AG08396 (cell line): ENCODE results near the gene PRKAG3.
A peak's percentile ranks its signal among the peaks of the same experiment; 100 is the strongest.

ENCODE experiments used
- DNase-seq: peaks from one replicate; pipeline ENCODE4 v3.0.0; 2012; ENCODE audit warnings: low spot score, mixed read lengths

PRKAG3 gene

GRCh38 chr2:218839888-218840287, 8.3 kb upstream of the PRKAG3 start:
- DNase-seq = no peak

GRCh38 chr2:218839430-218839829, 7.8 kb upstream of the PRKAG3 start:
- DNase-seq = peak; percentile 80

DNA sequence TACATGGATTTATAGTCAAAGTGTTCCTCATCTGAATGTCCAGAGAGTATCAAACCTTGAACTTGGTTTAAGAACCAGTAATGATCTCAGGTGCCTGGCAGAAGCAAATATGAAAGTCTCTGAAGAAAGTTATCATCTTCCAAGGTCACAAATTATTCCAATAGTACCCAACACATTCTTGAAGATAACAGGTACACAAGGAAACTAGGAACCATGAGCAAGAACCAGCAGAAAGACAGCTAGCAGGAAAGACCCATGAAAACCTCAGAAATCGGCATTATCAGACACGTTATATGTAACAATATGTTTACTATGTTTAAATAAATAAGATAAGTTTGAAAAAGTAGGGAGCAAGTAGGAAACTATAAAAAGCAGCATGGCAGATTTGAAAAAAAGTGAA, 5.9 kb upstream of the PRKAG3 start:
- no peak for DNase-seq

GRCh38 chr2:218834685-218835084, 3.1 kb upstream of the PRKAG3 start:
- DNase-seq = no peak

GRCh38 chr2:218833023-218833609, 1.5 kb upstream of the PRKAG3 start:
- no peak for DNase-seq

DNA sequence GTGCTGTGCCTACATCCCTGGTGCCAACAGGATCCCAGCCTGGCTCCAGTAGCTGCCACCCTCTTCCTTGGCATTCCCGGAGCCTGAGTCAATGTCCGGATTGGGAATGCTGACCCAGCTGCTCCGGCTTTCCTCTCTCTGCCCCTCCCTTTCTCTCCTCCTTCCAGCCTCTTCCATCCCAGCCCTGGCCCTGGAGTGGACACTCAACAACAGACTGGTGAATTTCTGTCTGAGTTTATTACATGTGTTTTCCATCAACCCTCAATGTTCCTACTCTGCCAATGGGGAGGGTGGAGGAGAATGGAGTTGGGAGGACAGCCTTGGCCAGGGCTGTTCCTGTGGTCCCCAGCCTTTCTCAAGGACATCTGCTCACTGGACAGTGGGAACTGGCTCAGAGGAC, 917 bp upstream of the PRKAG3 start:
- DNase-seq = peak; percentile 32

GRCh38 chr2:218832081-218832480, 478 bp upstream of the PRKAG3 start:
- no peak for DNase-seq

GRCh38 chr2:218830526-218831306, 887 bp downstream of the PRKAG3 start:
- DNase-seq = no peak

DNA sequence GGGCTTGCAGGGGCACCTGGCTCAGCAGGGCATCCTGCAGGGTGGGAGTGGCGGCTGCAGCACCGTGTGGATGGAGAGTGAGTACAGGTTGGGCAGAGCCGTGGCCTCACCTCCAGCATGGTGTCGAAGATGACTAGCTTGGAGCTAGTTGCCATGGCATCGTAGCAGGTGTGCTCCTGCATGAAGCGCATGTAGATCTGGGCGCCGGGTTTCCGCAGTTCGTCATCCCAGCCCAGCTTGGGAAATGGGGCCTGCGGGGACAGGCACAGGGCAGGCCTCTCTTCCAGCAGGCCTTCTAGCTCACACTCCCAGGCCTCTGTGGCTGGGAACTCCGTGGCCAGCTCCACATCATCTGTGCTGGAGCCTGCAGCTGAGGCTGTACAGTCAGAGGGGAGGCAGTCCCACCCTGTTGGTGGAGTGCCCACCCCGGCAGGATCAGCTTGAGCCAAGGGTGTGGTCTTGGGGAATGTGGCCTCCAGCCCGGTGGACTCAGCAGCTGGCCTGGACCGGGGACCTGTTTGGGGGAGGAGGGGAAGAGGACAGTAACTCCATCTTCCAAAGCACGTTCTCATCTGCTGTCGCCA, 1.6 kb downstream of the PRKAG3 start:
- no peak for DNase-seq

DNA sequence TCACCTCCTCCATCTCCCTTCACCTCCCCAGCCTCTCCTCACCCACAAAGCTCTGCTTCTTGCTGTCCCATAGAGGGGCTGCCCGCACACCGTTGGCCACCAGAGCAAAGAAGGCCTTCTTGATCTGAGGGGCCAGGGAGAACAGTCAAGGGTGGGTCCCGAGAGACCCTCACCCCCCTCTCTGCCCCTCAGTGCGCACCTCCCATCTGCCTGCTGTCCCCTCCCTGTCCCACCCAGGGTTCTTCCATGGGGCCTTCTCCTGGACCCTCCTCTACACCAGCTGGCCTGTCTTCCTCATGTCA, 3.2 kb downstream of the PRKAG3 start:
- no peak for DNase-seq

DNA sequence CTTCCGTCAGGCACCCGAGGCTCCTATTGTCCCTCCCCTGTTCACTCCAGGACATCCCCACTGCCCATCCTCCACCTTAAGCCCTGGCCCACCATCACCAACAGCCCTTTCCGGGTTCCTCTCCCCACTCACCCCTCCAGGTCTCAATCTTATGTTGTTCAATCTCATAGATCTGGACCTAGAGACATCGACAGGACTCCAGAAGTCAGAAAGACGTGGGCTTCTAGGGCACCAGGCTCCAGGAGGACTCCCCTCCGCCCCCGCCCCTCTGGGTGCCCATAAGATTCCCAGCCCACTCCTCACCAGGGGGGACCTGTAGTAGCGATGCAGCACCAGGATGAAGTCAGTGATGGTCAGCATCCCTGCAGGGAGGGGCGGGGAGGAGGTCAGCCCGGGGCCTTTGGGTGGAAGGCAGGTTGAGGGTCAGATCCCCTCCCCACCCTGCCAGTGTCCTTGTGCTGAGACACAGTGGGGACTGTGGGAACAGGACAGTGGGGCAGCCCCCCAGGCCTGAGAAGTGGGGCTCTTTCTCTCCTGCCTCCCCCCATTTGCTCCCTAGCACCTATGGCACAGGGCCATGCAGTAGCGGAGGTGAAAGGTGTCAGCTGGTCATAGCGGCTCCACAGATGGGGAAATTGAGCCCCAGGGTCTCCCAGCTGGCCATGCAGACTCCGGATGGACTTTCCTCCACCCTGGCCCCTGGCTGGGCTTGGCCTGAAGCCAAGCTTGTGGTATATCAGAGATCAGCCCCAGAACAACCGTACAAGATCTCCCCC, 3.7 kb downstream of the PRKAG3 start:
- DNase-seq = no peak

DNA sequence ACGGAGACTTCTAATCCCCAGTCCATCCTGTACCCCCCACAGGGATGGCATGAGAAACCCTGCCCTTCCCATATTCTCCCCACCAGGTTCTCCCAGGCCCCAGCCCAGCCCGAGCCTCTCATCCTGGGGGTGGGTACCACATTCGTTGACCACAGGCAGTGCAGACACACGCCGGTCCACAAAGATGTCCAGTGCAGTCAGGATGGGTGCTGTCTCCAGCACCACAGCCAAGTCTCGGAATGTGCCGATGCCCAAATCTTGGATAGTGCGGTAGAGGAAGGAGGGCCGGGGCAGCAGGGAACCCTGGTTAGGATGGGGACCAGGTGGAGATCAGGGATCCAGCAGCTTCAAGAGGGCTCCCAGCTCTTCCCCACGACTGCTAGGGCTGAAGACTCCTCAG, 4.8 kb downstream of the PRKAG3 start:
- no peak for DNase-seq

- no peak for DNase-seq
Measured at GRCh38 chr2:218824004-218824403, 7.6 kb downstream of the PRKAG3 start.

GRCh38 chr2:218823196-218823855, 8.3 kb downstream of the PRKAG3 start:
- DNase-seq = no peak

DNA sequence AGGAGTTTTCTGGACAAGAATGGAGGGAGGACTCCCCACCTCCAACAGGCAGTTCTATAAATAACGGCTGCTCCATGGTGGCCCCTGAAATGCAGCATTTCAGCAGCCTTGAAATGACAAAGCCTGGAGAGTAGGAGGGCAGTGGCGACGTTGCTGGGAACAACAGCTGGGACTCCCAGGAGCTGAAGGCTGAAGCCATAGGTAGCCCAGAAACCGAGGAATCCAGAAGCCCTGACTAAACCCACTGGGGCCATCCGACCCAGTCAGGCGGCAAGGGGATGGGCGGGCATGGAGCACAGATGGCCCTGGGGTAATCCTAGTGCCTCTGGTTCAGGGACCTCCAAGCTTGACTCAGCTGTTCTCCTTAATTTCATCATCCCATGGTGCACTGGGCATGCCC, 9.0 kb downstream of the PRKAG3 start:
- DNase-seq = no peak

GRCh38 chr2:218821605-218822211, 9.9 kb downstream of the PRKAG3 start:
- DNase-seq = no peak

GRCh38 chr2:218820746-218821369, 10.7 kb downstream of the PRKAG3 start:
- no peak for DNase-seq

- no peak for DNase-seq
Measured at GRCh38 chr2:218819093-218819492, 12.5 kb downstream of the PRKAG3 start.

GRCh38 chr2:218816561-218817011, 15.0 kb downstream of the PRKAG3 start:
- DNase-seq = no peak

GRCh38 chr2:218815649-218816048, 16.0 kb downstream of the PRKAG3 start:
- no peak for DNase-seq

GRCh38 chr2:218815244-218815637, 16.4 kb downstream of the PRKAG3 start:
- DNase-seq = no peak
